HG03575 (cell line): Measurements from ENCODE around the gene VRTN.
"Not testable (repeated sequence)": the region's sequence is repeated elsewhere in the genome, so short reads cannot be mapped to it uniquely, and the experiment has no call there.

Experiments
- ATAC-seq: cut with Tn5 transposase; IDR thresholded peaks from one replicate; pipeline ENCODE4 v1.9.1; 2021; ENCODE audit not compliant: unreplicated experiment, insufficient number of reproducible peaks, low FRiP score; ENCODE audit errors: extremely low read depth

Gene VRTN

DNA sequence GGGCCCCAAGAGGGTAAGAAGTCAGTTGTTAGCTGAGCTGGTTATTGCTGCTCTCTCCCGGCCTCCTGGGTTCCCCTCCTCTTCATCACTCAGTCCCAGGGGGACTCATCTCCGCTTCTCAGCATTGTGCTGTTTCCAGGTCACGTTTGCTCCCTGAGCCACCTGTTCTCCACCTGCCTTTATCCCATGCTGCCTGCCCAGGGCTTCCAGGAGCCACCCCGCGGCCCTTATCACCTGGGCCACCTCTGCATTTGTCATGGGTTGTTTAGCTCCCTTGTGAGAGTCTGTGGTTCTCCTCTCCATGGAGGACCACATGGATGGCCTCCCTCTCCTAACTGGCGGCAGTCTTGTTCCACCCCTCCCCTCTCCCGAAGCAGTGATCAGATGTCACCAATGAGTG is 41.7 kb downstream of the VRTN start:
- no peak for ATAC-seq

DNA sequence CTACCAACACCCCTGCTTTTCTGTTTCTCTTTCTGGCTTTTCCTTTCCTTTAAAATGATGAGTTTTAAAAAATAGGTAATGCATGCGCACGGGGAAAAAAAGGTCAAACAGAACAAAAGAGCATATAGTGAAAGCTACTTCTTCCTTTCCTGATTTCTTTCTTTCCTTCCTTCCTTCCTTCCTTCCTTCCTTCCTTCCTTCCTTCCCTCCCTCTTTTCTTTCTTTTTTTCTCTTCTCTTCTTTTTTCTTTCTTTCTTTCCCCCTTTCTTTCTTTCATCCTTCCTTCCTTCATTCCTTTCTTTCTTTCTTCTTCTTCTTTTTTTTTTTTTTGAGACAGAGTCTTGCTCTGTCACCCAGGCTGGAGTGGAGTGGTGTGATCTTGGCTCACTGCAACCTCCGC is 42.2 kb downstream of the VRTN start:
- not testable (repeated sequence) for ATAC-seq

DNA sequence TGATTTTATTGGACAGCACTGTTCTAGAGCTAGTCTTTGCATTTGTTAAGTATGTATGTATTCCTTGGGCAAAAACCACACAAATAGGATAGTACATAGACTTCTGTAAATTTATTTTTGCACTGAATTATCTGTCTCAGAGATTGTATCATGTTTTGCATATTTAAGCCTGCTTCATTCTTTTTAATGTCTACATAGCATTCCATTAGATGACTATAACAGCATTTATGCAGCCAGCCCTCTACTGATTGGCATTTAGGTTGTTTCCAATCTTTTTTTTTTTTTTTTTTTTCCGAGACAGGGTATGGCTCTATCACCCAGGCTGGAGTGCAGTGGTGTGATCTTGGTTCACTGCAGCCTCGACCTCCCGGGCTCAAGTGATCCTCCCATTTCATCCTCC is 43.2 kb downstream of the VRTN start:
- ATAC-seq, result no peak

DNA sequence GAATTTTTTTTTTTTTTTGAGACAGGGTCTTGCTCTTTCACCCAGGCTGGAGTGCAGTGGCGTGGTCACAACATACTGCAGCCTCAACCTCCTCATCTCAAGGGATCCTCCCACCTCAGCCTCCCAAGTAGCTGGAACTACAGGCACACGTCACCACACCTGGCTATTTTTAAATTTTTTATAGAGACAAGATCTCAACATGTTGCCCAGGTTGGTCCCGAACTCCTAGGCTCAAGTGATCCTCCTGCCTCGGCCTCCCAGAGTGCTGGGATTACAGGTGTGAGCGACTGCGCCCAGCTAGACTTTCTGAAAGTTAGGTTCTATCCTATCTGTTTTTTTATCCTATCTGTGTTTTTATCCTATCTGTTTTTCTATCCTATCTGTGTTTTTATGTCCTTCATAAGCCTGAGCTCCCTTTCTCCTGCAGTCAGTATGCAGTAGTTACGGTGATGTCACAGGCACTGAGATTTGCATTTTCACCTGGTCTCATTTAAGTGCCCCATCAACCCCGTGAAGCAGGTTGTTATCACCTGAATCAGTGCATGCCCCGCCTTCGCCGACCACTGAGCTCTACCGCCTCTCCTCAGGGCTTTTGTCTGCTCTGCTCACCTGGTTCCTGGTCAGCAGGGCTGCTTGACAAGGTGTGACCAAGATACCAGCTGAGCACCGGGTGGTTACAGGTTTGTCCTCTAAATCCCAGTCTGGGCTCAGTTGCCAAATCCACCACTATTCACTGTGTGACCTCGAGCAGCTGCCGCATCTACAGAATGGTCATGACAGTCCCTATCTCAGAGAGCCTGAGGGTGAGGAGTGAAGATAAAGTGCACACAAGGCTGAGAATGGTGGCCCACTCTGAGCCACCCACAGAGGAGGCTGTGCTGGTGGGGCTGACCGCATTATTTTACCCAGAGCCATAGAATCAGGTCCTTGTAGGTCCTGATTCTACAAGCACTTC is 44.6 kb downstream of the VRTN start:
- no peak for ATAC-seq

DNA sequence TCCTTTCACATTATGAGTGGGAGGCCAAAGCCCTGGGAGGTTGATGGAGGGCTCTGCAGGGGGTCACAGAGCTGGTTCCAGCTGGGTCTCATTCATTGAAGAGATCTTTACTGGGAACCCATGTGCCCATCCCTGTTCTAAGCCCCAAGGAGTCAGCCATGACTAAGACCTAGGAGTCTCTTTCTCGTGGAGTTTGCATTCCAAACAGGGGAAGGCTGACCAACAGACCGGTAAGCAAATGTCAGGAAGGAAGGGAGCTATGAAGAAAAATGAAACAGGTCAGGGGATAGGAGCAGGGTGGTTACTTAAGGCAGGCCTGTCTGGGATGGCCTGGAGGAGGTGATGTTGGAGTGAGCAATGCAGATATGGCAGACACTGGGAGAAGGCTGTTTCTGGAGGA is 46.3 kb downstream of the VRTN start:
- no peak for ATAC-seq

DNA sequence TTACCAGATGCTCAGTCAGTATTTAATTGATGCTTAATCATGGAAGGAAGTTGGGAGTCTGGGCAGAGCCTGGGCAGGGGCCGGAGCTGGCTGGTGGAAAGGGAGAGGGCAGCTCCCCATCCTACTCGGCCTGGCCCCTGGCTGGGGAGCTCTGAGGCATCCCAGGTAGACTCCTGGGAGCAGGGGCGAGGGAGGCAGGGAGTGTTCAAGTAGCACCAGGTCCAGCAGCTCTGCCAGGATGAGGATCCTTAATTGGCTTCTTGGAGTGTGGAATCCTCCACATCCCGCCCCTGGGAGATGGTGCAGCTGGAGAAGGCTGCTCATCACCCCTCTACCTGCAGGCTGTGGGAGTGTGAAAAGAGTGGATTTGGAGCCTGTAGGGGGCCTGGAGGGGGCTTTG is 46.8 kb downstream of the VRTN start:
- no peak for ATAC-seq

DNA sequence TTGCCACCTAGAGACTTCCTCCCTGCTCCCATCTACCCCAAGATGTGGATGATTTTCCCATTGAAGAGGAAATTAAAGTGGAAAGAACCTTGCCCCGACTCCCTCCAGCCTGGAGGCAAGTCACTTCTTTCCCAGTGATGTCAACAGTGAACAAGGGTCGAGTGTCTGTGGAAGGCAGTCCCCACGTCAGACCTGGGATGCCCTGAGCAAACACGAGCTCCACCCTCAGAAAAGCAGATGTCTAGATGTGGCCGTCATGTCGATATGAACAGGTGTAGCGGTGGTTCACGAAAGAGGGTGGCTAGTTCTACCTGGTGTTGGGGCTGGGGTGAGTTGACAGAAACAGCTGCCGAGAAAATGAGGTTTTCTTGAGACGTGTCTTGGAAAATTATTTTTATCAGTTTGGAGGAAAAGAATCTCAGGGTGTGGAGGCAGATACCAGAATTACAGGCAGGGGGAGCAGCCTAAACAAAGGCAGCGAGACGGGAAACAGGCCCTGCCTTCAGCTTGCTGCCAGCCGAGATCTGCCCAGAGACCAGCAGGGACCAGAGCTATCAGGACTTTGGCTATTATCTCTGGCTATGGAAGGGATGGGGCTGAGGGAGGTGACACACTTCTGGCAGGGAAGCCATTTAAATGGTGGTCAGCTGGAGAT is 51.9 kb downstream of the VRTN start:
- ATAC-seq, result no peak

DNA sequence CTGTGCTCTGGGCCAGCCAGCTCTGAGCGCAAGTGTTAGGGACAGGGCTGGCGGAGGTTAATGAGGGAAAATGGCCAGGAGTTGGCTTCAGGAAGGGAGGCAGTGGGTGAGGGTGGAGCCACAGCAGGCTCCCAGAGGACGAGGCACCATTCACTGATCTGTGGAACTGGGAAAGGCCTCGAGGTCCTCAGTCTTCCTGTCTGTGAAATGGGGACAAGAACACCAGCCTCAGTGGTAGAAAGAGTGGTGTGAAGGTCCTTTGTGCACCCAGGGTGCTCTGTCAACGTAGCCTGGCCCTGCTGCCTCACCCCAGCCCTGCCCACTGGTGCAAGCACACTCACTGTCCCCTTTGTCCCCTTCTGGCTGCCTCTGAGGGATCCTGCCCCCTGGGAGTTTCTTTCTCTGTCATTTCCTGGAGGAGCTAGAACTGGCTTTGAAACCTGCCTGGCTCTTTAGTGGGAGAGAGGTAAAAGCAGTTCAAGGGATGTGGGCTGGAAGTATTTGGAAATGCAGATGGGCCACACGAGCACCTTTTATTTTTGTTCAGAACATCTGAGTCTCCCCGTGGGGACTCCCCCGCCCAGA is 52.7 kb downstream of the VRTN start:
- ATAC-seq, result no peak

DNA sequence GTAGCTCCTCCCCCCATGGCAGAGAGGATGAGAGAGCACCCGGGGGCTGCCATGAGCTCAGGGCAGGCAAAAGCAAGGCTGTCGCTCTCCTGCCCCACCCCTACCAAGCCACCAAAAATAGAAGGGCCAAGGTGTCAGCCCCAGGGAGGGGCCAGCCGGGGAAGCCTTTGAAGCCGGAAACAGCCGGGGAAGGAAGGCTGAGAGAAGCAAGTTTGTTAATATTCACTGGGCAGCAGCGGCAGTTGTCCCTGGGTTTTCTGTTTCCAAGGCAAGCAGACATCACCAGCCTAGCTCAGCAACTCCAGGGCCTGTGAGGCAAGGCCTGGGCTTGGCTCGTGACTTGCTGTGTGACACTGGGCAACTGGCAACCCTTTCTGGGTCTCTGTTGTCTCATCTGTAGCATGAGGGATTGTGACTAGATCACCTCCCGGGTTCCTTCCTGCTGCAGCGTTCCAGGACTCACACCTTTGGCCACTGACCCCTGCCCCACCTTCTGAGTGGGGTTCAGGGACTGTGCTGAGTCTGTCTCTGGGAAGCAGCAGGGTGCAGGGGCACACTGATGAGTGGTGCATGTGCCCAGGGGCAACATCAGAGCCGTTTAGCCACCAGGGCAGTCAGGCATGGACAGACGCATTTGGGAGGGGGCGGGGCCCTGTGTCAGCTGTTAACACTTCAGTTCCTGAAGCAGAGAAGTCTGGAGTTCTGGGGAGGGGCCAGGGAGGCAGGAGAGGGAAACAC is 53.4 kb downstream of the VRTN start:
- peak; percentile 53 for ATAC-seq

DNA sequence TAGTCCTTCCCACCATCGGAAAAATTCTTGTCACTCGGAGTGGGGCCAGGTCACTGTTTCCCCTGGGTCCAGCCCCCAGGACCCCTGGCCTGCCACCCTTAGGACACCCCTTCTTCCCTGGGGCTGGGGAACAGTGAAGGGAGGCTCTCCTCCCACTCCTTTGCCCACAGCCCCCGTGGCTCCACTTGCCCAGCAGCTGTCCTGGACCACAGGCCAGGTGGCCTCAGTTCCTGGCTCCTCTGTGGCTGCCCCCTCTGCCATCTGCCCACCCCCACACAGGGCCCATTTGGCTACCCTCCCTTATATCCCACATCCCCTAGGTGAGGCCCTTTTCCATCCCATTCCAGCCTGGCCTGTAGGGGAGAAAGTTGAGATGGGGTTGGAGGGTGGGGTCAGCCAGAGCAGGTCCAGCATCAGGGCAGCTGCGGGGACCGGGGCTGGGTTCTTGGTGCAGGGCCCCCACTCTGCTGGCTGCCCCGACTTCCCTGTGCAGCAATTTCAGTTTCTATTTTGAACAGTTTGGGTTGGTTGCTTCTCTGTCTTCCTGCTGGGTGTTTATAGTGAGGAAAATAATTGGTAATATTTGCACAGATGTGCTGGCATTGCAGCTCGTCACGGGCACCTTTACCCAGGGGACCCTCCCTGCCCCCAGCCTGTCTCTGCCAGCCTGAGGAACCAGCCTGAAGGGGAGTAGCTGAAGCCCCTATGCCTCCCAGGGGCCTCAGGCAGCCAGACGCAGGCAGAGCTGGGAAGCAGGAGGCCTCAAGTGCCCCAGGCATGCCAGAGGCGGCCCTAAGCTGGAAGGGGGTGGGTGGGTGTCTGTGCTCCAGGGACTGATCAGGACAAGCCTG is 54.4 kb downstream of the VRTN start:
- no peak for ATAC-seq

DNA sequence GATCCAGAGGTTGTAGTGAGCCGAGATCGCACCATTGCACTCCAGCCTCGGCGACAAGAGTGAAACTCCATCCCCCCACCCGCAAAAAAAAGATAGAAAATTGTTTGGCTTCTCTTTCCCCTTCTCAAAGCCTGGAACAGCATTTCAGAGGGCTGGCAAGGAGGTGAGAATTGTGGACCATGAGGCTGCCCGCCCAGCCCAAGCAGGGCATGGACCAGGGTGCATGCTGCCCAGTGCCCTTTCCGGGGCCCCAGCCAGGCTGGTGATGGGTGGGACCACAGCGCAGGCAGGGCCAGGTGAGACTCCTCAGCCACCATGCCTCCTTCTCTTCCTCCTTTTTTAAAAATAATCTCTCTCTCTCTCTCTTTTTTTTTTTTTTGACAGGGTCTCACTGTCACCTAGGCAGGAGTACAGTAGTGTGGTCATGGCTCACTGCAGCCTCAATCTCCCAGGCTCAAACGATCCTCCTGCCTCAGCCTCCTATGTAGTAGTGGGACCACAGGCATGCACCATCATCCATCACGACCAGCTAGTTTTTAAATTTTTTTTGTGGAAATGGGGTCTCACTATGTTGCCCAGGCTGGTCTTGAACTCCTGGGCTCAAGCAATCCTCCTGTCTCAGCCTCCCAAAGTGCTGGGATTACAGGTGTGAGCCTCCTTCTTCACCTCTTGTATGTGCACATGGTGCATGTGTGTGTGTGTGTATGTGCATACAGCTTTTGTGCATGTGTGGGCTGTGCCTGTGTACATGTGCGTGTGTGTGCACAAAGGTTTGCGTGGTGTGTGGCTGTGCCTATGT is 55.5 kb downstream of the VRTN start:
- ATAC-seq, result no peak

DNA sequence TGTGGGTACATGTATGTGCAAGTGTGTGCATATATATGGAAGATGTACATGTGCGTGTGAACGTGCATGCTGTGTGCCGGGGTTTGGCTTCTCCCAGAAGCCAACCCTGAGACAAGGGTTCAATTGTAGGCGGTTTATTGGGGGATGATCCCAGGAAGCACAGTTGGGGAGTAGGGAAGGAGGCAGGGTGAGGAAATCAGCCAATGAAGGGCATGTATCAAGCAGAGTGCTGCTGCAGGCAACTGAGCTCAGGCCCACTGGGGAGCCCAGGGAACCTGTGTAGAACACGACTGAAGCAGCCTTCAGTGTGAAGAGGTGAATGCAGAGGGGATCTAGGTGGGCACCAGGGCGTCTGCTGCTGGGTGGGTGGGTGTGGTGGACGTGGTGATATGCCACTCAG is 56.2 kb downstream of the VRTN start:
- ATAC-seq, result no peak

DNA sequence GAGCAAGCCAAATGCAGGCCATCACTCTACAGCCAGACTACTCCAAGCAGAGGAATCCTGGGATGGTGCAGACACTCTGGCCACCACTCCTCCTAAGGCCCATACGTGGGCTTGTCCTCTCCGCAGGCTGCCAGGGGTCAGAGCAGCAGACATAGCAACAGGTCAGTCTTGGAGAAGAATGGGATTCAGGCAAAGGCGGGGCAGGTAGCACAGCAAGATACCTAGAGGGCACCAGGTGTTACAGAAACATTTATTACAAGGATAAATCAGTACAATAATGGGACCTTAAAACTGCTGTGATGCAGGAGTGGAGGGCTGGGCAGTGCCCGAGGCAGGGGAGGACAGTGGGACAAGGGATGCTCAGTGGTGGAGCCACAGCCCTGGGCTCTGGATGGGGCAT is 57.4 kb downstream of the VRTN start:
- ATAC-seq, result no peak

DNA sequence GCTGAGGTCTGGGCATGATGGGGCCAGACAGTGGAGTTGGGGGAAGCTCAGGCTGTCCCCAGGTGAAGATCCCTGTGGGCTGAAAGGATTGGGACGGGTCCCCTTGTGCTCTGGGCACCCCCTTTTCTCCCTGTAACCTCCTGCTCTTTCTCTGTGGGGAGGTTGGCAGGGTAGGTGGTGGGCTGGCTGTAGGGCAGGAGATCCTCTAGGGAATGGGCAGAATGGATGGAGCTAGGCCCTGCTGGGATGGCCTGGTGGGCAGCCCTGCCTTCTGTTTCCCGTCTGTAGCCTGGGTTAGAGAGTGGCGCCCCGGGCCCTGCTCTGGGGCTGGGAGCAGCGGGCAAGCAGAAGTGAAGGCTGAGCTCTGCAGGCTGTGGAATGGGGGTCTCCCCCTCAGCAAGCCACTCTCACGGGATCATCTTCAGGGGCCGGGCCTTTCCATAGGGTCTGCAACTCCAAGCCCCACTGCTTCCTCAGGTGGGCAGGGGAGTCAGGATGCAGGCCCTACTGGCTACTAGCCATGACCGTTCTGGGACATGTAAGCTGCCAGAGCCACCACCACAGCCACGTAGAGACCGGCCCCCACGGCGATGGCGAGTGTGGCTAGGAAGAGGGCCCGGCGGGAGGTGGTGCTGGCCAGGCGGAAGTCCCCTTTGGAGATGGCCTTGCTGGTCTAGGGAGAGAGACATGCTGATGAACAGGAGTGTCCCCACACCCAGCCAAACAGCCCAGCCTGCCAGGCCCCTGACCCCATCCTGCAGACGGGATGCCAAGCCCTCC is 58.9 kb downstream of the VRTN start:
- no peak for ATAC-seq

DNA sequence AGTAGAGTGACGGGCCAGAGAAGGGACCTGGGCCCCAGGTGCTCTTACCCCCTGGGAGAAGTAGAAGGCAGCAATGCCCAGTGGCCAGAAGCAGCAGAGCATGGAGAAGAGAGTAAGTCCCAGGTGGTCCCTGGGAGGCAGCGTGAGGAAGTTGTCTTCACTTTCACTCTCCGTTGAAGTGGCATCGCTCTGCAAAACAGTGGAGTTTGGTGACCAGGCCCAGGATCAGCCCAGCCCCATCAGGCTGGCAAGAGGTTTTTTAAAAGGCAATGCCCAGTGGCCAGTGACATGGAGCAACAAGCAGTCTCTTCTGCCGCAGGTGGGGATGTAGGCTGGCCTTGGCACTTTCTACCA is 59.5 kb downstream of the VRTN start:
- ATAC-seq, result no peak

DNA sequence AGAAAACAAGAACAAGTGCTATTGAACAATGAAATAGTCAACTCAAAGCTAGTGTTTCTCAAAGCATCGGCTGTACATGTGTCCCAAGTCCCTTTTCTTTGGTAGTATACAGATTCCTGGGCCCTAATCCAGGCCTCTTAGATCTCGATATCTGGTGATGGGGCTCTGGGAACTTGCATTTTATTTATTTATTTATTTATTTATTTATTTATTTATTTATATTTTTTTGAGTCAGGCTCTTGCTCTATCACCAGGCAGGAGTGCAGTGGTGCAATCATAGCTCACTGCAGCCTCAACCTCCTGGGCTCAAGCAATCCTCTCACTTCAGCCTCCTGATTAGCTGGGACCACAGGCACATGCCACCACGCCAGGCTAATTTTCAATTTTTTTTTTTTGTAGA is 60.6 kb downstream of the VRTN start:
- ATAC-seq, result no peak

DNA sequence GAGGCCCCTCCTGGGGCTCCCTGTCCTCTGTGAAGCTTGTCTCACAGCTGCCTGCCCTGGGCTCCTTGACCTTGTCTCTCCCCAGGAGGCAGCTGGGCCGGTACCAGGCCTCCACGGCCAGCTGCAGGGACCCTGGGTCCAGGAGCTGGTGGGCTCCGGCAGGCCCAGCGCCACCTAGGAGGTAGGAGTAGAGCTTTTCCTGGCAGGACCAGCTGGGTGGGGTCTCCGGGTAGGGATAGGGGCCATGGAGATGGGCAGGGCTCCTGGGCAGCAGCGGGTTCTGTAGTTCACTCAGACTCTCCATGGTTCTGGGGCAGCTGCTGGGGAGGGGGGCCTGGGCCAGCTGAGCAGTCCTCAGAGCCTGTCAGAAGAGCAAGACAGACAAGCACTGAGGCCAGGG is 61.2 kb downstream of the VRTN start:
- ATAC-seq, result no peak
